NT2/D1 (cell line): ENCODE measurements around the gene PGAM2.
A peak's percentile ranks its signal among the peaks of the same experiment; 100 is the strongest.

Experiments
- DNase-seq: peaks from one replicate; pipeline ENCODE4 v3.0.0-alpha.2; 2011; ENCODE audit warnings: low read depth, low spot score
- H3K27me3 ChIP-seq: 2 replicates; pipeline ENCODE4 v1.6.0; 2011; ENCODE audit warnings: mild to moderate bottlenecking; ENCODE audit not compliant: insufficient read length, insufficient read depth
- H3K36me3 ChIP-seq: 2 replicates; pipeline ENCODE4 v1.6.1; 2011; ENCODE audit warnings: mild to moderate bottlenecking, low read length, mixed read lengths; ENCODE audit not compliant: insufficient read depth, insufficient read length
- H3K4me1 ChIP-seq: 2 replicates; pipeline ENCODE4 v1.5.1; 2011; ENCODE audit not compliant: insufficient read depth, insufficient read length
- H3K4me3 ChIP-seq: 2 replicates; pipeline ENCODE4 v1.5.1; 2011; ENCODE audit warnings: low read depth; ENCODE audit not compliant: insufficient read length
- H3K9ac ChIP-seq: 2 replicates; pipeline ENCODE4 v1.6.0; 2011; ENCODE audit warnings: low read depth; ENCODE audit not compliant: insufficient read length
- H3K9me3 ChIP-seq: 2 replicates; pipeline ENCODE4 v1.5.1; 2011; ENCODE audit warnings: mild to moderate bottlenecking, low read length; ENCODE audit not compliant: insufficient read depth
- SUZ12 ChIP-seq: IDR thresholded peaks from 2 replicates; pipeline ENCODE4 v1.6.1; 2011; ENCODE audit not compliant: insufficient read length, insufficient read depth; ENCODE audit errors: extremely low read depth
- YY1 ChIP-seq: IDR thresholded peaks from 2 replicates; pipeline ENCODE4 v1.6.1; 2011; ENCODE audit not compliant: insufficient read length, insufficient read depth
- ZNF274 ChIP-seq: IDR thresholded peaks from 2 replicates; pipeline ENCODE4 v1.6.1; 2011; ENCODE audit warnings: mild to moderate bottlenecking, low read depth, low read length

The PGAM2 gene

GRCh38 chr7:44084701-44085100, 19.3 kb upstream of the PGAM2 start:
- Histone ChIP-seq H3K9ac (no peak overlapping the region), H3K4me3 (no peak overlapping the region), H3K4me1 (peaks cover 18% of the 10 kb centered on the region), H3K36me3 (peaks cover 11% of the 10 kb centered on the region), H3K27me3 (peaks cover 12% of the 10 kb centered on the region), H3K9me3 (no peaks in the 10 kb centered on the region)
- no peak for TF ChIP-seq ZNF274
- no peak for DNase-seq

- Histone ChIP-seq H3K9ac (no peak overlapping the region), H3K36me3 (peaks cover 20% of the 10 kb centered on the region), H3K9me3 (no peaks in the 10 kb centered on the region), H3K27me3 (peaks cover 12% of the 10 kb centered on the region), H3K4me3 (no peak overlapping the region), H3K4me1 (peaks cover 18% of the 10 kb centered on the region)
- TF ChIP-seq ZNF274 (no peak), SUZ12 (no peak), YY1 (no peak)
- no peak for DNase-seq
These were observed 18.4 kb upstream of the PGAM2 start for GRCh38 chr7:44083796-44084195.

GRCh38 chr7:44082541-44083207, 17.3 kb upstream of the PGAM2 start:
- DNase-seq: peak; percentile 99

GRCh38 chr7:44081266-44081748, 15.9 kb upstream of the PGAM2 start:
- H3K9me3 ChIP-seq: no peaks in the 10 kb centered on the region
- H3K27me3 ChIP-seq: peaks cover 12% of the 10 kb centered on the region
- no peak for TF ChIP-seq YY1
- TF ChIP-seq ZNF274: no peak
- peaks cover 45% of the 10 kb centered on the region for H3K36me3 ChIP-seq
- H3K4me1 ChIP-seq: peaks cover 16% of the 10 kb centered on the region
- DNase-seq: no peak
- H3K9ac ChIP-seq: peak overlapping the region; percentile 47
- peak overlapping the region; percentile 93 for H3K4me3 ChIP-seq

More at GRCh38 chr7:44082541-44083207, 17.3 kb upstream of the PGAM2 start:
- Histone ChIP-seq H3K9ac (peak overlapping the region; percentile 47), H3K27me3 (peaks cover 12% of the 10 kb centered on the region), H3K4me1 (peaks cover 16% of the 10 kb centered on the region), H3K9me3 (no peaks in the 10 kb centered on the region), H3K36me3 (peaks cover 31% of the 10 kb centered on the region), H3K4me3 (peak overlapping the region; percentile 45)
- TF ChIP-seq ZNF274: no peak
- no peak for TF ChIP-seq YY1
- TF ChIP-seq SUZ12: no peak

GRCh38 chr7:44080686-44081265, 15.4 kb upstream of the PGAM2 start:
- no peak for DNase-seq
- H3K27me3 ChIP-seq: peaks cover 12% of the 10 kb centered on the region
- peaks cover 50% of the 10 kb centered on the region for H3K36me3 ChIP-seq
- peaks cover 14% of the 10 kb centered on the region for H3K4me1 ChIP-seq
- peak overlapping the region; percentile 47 for H3K9ac ChIP-seq
- H3K9me3 ChIP-seq: no peaks in the 10 kb centered on the region
- no peak for TF ChIP-seq SUZ12
- no peak for TF ChIP-seq YY1
- no peak for TF ChIP-seq ZNF274
- peak overlapping the region; percentile 93 for H3K4me3 ChIP-seq

GRCh38 chr7:44080118-44080517, 14.8 kb upstream of the PGAM2 start:
- Histone ChIP-seq H3K27me3 (peaks cover 12% of the 10 kb centered on the region), H3K4me3 (no peak overlapping the region), H3K9me3 (no peaks in the 10 kb centered on the region), H3K36me3 (peaks cover 56% of the 10 kb centered on the region), H3K9ac (no peak overlapping the region), H3K4me1 (peaks cover 8% of the 10 kb centered on the region)
- no peak for DNase-seq
- TF ChIP-seq SUZ12 (no peak), ZNF274 (no peak), YY1 (no peak)

GRCh38 chr7:44079331-44080021, 14.1 kb upstream of the PGAM2 start:
- H3K36me3 ChIP-seq: peaks cover 57% of the 10 kb centered on the region
- TF ChIP-seq YY1 (no peak), SUZ12 (no peak), ZNF274 (no peak)
- no peaks in the 10 kb centered on the region for H3K9me3 ChIP-seq
- no peak overlapping the region for H3K4me3 ChIP-seq
- peaks cover 12% of the 10 kb centered on the region for H3K27me3 ChIP-seq
- H3K9ac ChIP-seq: peak overlapping the region; percentile 18
- peaks cover 9% of the 10 kb centered on the region for H3K4me1 ChIP-seq
- DNase-seq: no peak
